H1 (cell line): ENCODE data around the gene ZBTB16. TPM values are rescaled to one million over a fixed set of nuclear protein-coding genes. Genes with fewer than 3 reads are reported as not detected.

Experiments used
- ASH2L ChIP-seq: fragments of 200-600, 300-600 bp; sonication (generic); IDR thresholded peaks from one replicate; pipeline ENCODE4 v1.7.1; 2017; ENCODE audit warnings: low read length
- RAD21 ChIP-seq, 2 experiments: IDR thresholded peaks in 1 of 2; conservative IDR thresholded peaks in 1 of 2; 2 replicates each; pipeline ENCODE4 v1.6.1; 2011; ENCODE audit warnings: low read depth in 2 of 2, low read length in 2 of 2, improper control_type of control experiment in 1 of 2, inconsistent platforms in 1 of 2, mild to moderate bottlenecking in 1 of 2, moderate library complexity in 1 of 2
- TCF12 ChIP-seq: IDR thresholded peaks from 2 replicates; pipeline ENCODE4 v1.6.1; 2011; ENCODE audit warnings: low read depth, mild to moderate bottlenecking, low read length
- ZNF274 ChIP-seq: IDR thresholded peaks from 2 replicates; pipeline ENCODE4 v1.7.0; 2012; ENCODE audit warnings: low read length, borderline replicate concordance; ENCODE audit errors: extremely low read depth
- polyA plus RNA-seq, 7 experiments: library from polyadenylated mRNA; depleted of rRNA in 3 of 7; stranded (reverse) in 5 of 7; unstranded in 2 of 7; fragments of >200 nt in 5 of 7; fragments of 200-250 nt in 2 of 7; gene quantifications; 1 replicate in 5 of 7; 2 replicates in 1 of 7; 4 replicates in 1 of 7; pipeline versions ENCODE4 v1.2.1 to v1.2.3, GENCODE V29; 2011 to 2013; ENCODE audit warnings: missing spikeins in 2 of 7, mixed read lengths in 2 of 7
- total RNA-seq: library from RNA; stranded (reverse); fragmentation: NEBNext Ultra II Directional; extraction: Animal tissue kit (Norgen Biotek cat#: 25700); gene quantifications from 2 replicates; pipeline ENCODE4 v1.2.1, GENCODE V29; 2021

Gene ZBTB16
- total and polyA plus RNA-seq, 2 of the 8 experiments (the other 6 are each of a cell fraction or from before 2014, with no cell fraction given) = 0.12 to 0.61 TPM

DNA sequence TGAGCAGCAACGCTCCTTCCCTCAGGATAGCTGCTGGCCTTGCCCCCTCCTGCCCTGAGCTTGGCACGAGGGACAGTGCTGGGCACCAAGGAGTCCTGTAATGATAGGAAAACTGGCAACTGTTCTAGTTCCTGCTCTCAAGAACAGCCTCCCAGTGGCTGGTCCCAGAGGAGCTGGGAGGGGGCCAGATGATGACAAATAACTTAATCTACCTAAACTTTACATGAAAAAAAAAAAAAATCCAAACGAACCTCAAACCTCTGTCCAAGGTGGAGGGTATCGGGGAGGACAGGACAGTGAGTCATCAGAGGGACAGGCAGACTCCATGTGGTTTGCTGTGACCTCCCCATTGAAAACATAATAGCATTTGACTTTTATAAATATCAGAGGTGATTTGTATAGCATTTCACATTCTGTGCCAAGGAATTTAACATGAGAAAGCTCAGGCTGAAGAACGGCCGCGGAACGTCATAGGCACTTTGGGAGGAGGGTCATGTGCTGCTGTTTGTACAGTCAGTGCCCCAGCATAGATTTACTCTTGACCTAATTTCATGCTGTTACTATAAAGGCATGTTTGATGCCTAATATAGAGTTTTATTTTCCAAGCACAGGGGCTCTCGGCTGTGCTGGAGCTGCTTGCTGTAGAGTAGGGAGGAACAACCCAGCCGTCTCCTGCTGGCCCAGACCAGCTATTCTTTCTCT is 138.4 kb downstream of the ZBTB16 start (continued):
- no peak for TF ChIP-seq RAD21 (IDR thresholded peaks at IDR 0.05 in 1 of 2, conservative IDR thresholded peaks at IDR 0.05 in 1 of 2; ENCODE audit: low read depth in 2 of 2, low read length in 2 of 2)
- TF ChIP-seq ASH2L = no peak
- no peak for TF ChIP-seq TCF12
- TF ChIP-seq ZNF274 = no peak
